Inflammatory macrophage treated with lipopolysaccharide for 4 hours (primary cell): ENCODE results near the gene CASP14.
"Not testable (repeated sequence)": the region's sequence is repeated elsewhere in the genome, so short reads cannot be mapped to it uniquely, and the experiment has no call there.

Experiments
- DNase-seq: peaks from one replicate; pipeline ENCODE4 v3.0.0-alpha.2; 2020

The CASP14 gene

GRCh38 chr19:15072930-15073647 is 23.8 kb downstream of the CASP14 start:
- DNase-seq = no peak

GRCh38 chr19:15074371-15074770 is 25.1 kb downstream of the CASP14 start:
- DNase-seq = no peak

GRCh38 chr19:15075806-15076205 is 26.5 kb downstream of the CASP14 start:
- no peak for DNase-seq

GRCh38 chr19:15080002-15080401 is 30.7 kb downstream of the CASP14 start:
- not testable (repeated sequence) for DNase-seq

GRCh38 chr19:15081911-15082310 is 32.6 kb downstream of the CASP14 start, which contains the start of gene OR1I1:
Gene OR1I1 (plus strand): TSS chr19:15082211. CDS start chr19:15087066, 4,855 bp downstream.
- DNase-seq = no peak

- DNase-seq = no peak
Observed at GRCh38 chr19:15087182-15087581, 37.9 kb downstream of the CASP14 start.

- DNase-seq = peak; percentile 68
Observed at GRCh38 chr19:15091918-15092753, 42.9 kb downstream of the CASP14 start.

GRCh38 chr19:15093001-15093400 is 43.7 kb downstream of the CASP14 start:
- no peak for DNase-seq

GRCh38 chr19:15096223-15096622 is 46.9 kb downstream of the CASP14 start:
- no peak for DNase-seq

- DNase-seq = not testable (repeated sequence)
Observed at GRCh38 chr19:15097980-15098379, 48.7 kb downstream of the CASP14 start.

- DNase-seq = no peak
Observed at GRCh38 chr19:15098460-15098859, 49.2 kb downstream of the CASP14 start.

GRCh38 chr19:15099017-15099582 is 49.8 kb downstream of the CASP14 start:
- DNase-seq = no peak

- DNase-seq = peak; percentile 49
Observed at GRCh38 chr19:15101479-15102082, 52.3 kb downstream of the CASP14 start.

GRCh38 chr19:15104003-15104402 is 54.7 kb downstream of the CASP14 start:
- no peak for DNase-seq

- no peak for DNase-seq
Observed at GRCh38 chr19:15104411-15104810, 55.1 kb downstream of the CASP14 start.

- DNase-seq = no peak
Observed at GRCh38 chr19:15105044-15105443, 55.8 kb downstream of the CASP14 start.

GRCh38 chr19:15107061-15108010 is 58.1 kb downstream of the CASP14 start, which contains the start of gene SYDE1:
Gene SYDE1 (plus strand): TSS chr19:15107401. CDS start chr19:15107434, 33 bp downstream.
- DNase-seq = no peak
